ENCODE data around the gene TBL1XR1. TPM values are rescaled to one million over a fixed set of nuclear protein-coding genes. Genes with fewer than 3 reads are reported as not detected.

Gene TBL1XR1
- total and polyA plus RNA-seq, 8 donors: 14.1 to 93.0 (median 47.2) TPM

GRCh38 chr3:177114253-177114652 is 83.0 kb downstream of the TBL1XR1 start:
- no peak for FAIRE-seq

GRCh38 chr3:177111541-177111949 is 85.7 kb downstream of the TBL1XR1 start:
- TF ChIP-seq CTCF (IDR thresholded peaks at IDR 0.05): no peak
- Histone ChIP-seq H3K27me3 (no peaks in the 10 kb centered on the region), H3K4me3 (no peak overlapping the region), H3K36me3 (no peaks in the 10 kb centered on the region), H3K27ac (no peak overlapping the region), H3K9me3 (no peaks in the 10 kb centered on the region), H3K4me1 (peaks cover 4 to 32% (median 28%) of the 10 kb centered on the region in 3 donors)
- no peak for FAIRE-seq
- DNase-seq: no peak
- peak in 3 of 4 donors; percentile 52 to 59 (median 55) for ATAC-seq
- 45 to 48% methylated on average over 4 of the region's 4 CpGs for WGBS, 2 donors
- intact Hi-C loops (cut with DNase I): no loop called here

More at GRCh38 chr3:177114253-177114652, 83.0 kb downstream of the TBL1XR1 start:
- Histone ChIP-seq H3K9me3 (no peaks in the 10 kb centered on the region), H3K36me3 (no peaks in the 10 kb centered on the region), H3K27me3 (no peaks in the 10 kb centered on the region), H3K4me1 (peaks cover 4 to 23% (median 9%) of the 10 kb centered on the region in 3 donors), H3K27ac (no peak overlapping the region), H3K4me3 (no peak overlapping the region)
- intact Hi-C loops (cut with DNase I): no loop called here
- WGBS, 2 donors: 62 to 64% methylated on average over 3 of the region's 3 CpGs
- ATAC-seq (no peak), DNase-seq (no peak)
- no peak for TF ChIP-seq CTCF (IDR thresholded peaks at IDR 0.05)

- ATAC-seq (peak in 3 of 4 donors; percentile 26 to 51 (median 32)), FAIRE-seq (no peak), DNase-seq (no peak)
- 51 to 56% methylated on average over 3 of the region's 3 CpGs for WGBS, 2 donors
- intact Hi-C loops (cut with DNase I): no loop called here
- H3K36me3 ChIP-seq: no peaks in the 10 kb centered on the region
- no peak for TF ChIP-seq CTCF (IDR thresholded peaks at IDR 0.05)
- peaks cover 4 to 34% (median 32%) of the 10 kb centered on the region in 3 donors for H3K4me1 ChIP-seq
- H3K27me3 ChIP-seq: no peaks in the 10 kb centered on the region
- H3K9me3 ChIP-seq: no peaks in the 10 kb centered on the region
- no peak overlapping the region for H3K27ac ChIP-seq
- H3K4me3 ChIP-seq: no peak overlapping the region
Measured at GRCh38 chr3:177110895-177111294, 86.4 kb downstream of the TBL1XR1 start.

- Histone ChIP-seq H3K9me3 (no peaks in the 10 kb centered on the region), H3K4me3 (no peak overlapping the region), H3K4me1 (peaks cover 4 to 38% (median 35%) of the 10 kb centered on the region in 3 donors), H3K27ac (no peak overlapping the region), H3K27me3 (no peaks in the 10 kb centered on the region), H3K36me3 (no peaks in the 10 kb centered on the region)
- ATAC-seq (no peak), FAIRE-seq (no peak), DNase-seq (no peak)
- no peak for TF ChIP-seq CTCF (IDR thresholded peaks at IDR 0.05)
- 68 to 82% methylated on average over 2 of the region's 2 CpGs for WGBS, 2 donors
- intact Hi-C loops (cut with DNase I): no loop called here
Measured at GRCh38 chr3:177110386-177110785, 86.9 kb downstream of the TBL1XR1 start.

GRCh38 chr3:177109688-177110330 is 87.5 kb downstream of the TBL1XR1 start:
- Histone ChIP-seq H3K4me3 (no peak overlapping the region), H3K36me3 (no peaks in the 10 kb centered on the region), H3K27me3 (no peaks in the 10 kb centered on the region), H3K4me1 (peaks cover 7 to 43% (median 39%) of the 10 kb centered on the region in 3 donors), H3K9me3 (no peaks in the 10 kb centered on the region), H3K27ac (no peak overlapping the region)
- intact Hi-C loops (cut with DNase I): no loop called here
- WGBS, 2 donors: 68 to 86% methylated on average over 5 of the region's 5 CpGs
- ATAC-seq: no peak
- no peak for TF ChIP-seq CTCF (IDR thresholded peaks at IDR 0.05)
- FAIRE-seq: no peak
- DNase-seq: no peak

Data from pancreas (tissue), 10 donors.